Esophagus muscularis mucosa (tissue), 3 donors: ENCODE data around the gene PRKAG2.

Source experiments
- CTCF ChIP-seq, 3 experiments: fragments of 200-600 bp in 2 of 3; fragments of 450-650 bp in 1 of 3; sonication (generic) in 2 of 3; IDR thresholded peaks; one replicate each; pipeline ENCODE4 v1.5.1; 2017 to 2019; ENCODE audit warnings: antibody characterized with exemption in 3 of 3, mild to moderate bottlenecking in 2 of 3, moderate library complexity in 1 of 3
- POLR2A ChIP-seq: fragments of 450-650 bp; IDR thresholded peaks from one replicate; pipeline ENCODE4 v1.6.1; 2017; ENCODE audit warnings: antibody characterized with exemption, moderate library complexity, mild to moderate bottlenecking, low read depth

DNA sequence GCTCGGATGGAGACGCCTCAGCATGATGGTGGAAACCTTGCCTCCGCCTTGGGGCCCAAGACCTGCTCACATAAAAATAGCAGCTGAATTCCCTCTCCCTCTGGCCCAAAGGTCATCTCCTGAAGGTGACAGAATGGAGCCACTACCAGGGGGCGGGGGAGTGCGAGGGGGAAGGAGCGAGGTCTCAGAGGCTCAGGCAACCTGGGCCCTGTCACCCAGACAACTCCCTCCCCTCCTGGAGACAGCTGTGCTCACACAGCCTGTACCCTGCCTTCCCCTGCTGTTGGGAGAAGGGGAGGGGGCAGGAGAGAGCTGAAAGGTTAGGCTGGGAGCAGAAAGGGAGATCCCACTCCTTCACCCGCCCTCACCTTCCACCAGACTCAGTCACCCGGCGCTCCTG, 184.2 kb downstream of the PRKAG2 start:
- TF ChIP-seq CTCF (IDR thresholded peaks at IDR 0.05) (no peak), POLR2A (no peak)
